OCI-LY1 (cell line): ENCODE data around the gene VIT.

Source experiments
- H2AFZ ChIP-seq: fragments of 200-600 bp; sonication (generic), shearing (Covaris generic); 2 replicates; pipeline ENCODE4 v1.6.0; 2014; ENCODE audit warnings: antibody characterized with exemption, mild to moderate bottlenecking, low read length
- H3F3A ChIP-seq: fragments of 200-600 bp; sonication (generic), shearing (Covaris generic); 2 replicates; pipeline ENCODE4 v1.6.0; 2014; ENCODE audit warnings: mild to moderate bottlenecking, antibody characterized with exemption, low read length, moderate library complexity; ENCODE audit not compliant: insufficient read depth
- H3K27ac ChIP-seq: fragments of 200-600 bp; sonication (generic); 2 replicates; pipeline ENCODE4 v1.5.1; 2014; ENCODE audit warnings: low read length, mixed run types, mild to moderate bottlenecking, low read depth; ENCODE audit not compliant: poor library complexity, severe bottlenecking
- H3K27me3 ChIP-seq: fragments of 200-600 bp; sonication (generic); 2 replicates; pipeline ENCODE4 v1.6.0; 2014; ENCODE audit warnings: antibody characterized with exemption, mild to moderate bottlenecking, low read length, moderate library complexity; ENCODE audit not compliant: insufficient read depth
- H3K36me3 ChIP-seq: fragments of 200-600 bp; sonication (generic); 2 replicates; pipeline ENCODE4 v1.6.1; 2014; ENCODE audit warnings: mild to moderate bottlenecking, antibody characterized with exemption, low read length, moderate library complexity, mixed read lengths; ENCODE audit not compliant: insufficient read depth
- H3K4me1 ChIP-seq: fragments of 200-600 bp; sonication (generic); 2 replicates; pipeline ENCODE4 v1.5.1; 2014; ENCODE audit warnings: mild to moderate bottlenecking, low read length, moderate library complexity; ENCODE audit not compliant: insufficient read depth, severe bottlenecking
- H3K4me2 ChIP-seq: fragments of 200-600 bp; sonication (generic), shearing (Covaris generic); 2 replicates; pipeline ENCODE4 v1.6.1; 2014; ENCODE audit warnings: low read length
- H3K4me3 ChIP-seq: fragments of 200-600 bp; sonication (generic); 2 replicates; pipeline ENCODE4 v1.5.1; 2014; ENCODE audit warnings: low read length, low read depth, mild to moderate bottlenecking, mixed read lengths; ENCODE audit not compliant: poor library complexity, severe bottlenecking
- H3K79me2 ChIP-seq: fragments of 200-600 bp; shearing (Covaris generic); 2 replicates; pipeline ENCODE4 v1.6.1; 2016; ENCODE audit warnings: mixed run types, low read length, mixed read lengths; ENCODE audit not compliant: insufficient read depth
- H3K9ac ChIP-seq: fragments of 200-600 bp; sonication (generic), shearing (Covaris generic); 2 replicates; pipeline ENCODE4 v1.6.1; 2014; ENCODE audit warnings: mild to moderate bottlenecking, low read length, mixed read lengths
- H3K9me2 ChIP-seq: fragments of 200-600 bp; sonication (generic), shearing (Covaris generic); 2 replicates; pipeline ENCODE4 v1.6.1; 2014; ENCODE audit warnings: low read depth, mild to moderate bottlenecking, low read length, mixed read lengths
- H3K9me3 ChIP-seq: fragments of 200-600 bp; shearing (Covaris generic); 2 replicates; pipeline ENCODE4 v1.6.1; 2014; ENCODE audit warnings: low read length, mixed read lengths
- H4K20me1 ChIP-seq: fragments of 200-600 bp; sonication (generic), shearing (Covaris generic); 2 replicates; pipeline ENCODE4 v1.6.0; 2016; ENCODE audit warnings: mild to moderate bottlenecking, low read length; ENCODE audit not compliant: insufficient read depth
- EZH2 ChIP-seq: fragments of 200-600 bp; sonication (generic), shearing (Covaris generic); IDR thresholded peaks from 2 replicates; pipeline ENCODE4 v1.8.0; 2017; ENCODE audit warnings: borderline replicate concordance, mixed run types, mild to moderate bottlenecking, antibody characterized with exemption, low read length, moderate library complexity, mixed read lengths
- TF ChIP-seq, protein P1 (sequence below): fragments of 200-600 bp; sonication (generic), shearing (Covaris generic); IDR thresholded peaks from 2 replicates; pipeline ENCODE4 v1.5.1; 2017; ENCODE audit warnings: mild to moderate bottlenecking, antibody characterized with exemption, low read length, moderate library complexity, mixed read lengths

Gene VIT

DNA sequence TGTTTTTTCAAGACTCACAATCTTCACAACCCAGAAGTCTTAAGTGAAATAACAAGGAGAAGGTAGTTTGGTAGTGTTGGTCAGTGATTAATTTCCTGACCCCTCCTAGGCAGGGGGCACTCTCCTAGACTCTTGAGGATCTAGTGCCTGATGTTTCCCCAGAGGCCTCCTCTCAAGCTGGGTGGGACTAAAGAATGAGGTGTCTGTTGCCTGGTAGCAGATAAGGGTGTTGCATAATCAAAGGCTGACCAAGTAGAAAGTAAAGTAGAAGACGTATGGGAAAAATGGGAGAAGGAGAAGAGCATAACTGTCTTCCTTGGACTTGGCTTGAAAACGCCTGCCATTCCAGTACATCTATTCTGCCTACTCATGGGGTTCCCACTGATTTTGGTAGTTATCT lies 37.8 kb downstream of the VIT start:
- no peak overlapping the region for H3K4me3 ChIP-seq
- no peak overlapping the region for H3K27ac ChIP-seq
- peaks cover 4% of the 10 kb centered on the region; the same call in 1 of the 2 replicates for H3K9me3 ChIP-seq
- no peak overlapping the region for H3K9ac ChIP-seq
- no peaks in the 10 kb centered on the region for H3F3A ChIP-seq
- H3K9me2 ChIP-seq = no peaks in the 10 kb centered on the region
- no peak overlapping the region for H3K4me2 ChIP-seq
- no peaks in the 10 kb centered on the region for H3K79me2 ChIP-seq
- H3K36me3 ChIP-seq = no peaks in the 10 kb centered on the region
- TF ChIP-seq EZH2 = no peak
- TF ChIP-seq, protein P1, sequence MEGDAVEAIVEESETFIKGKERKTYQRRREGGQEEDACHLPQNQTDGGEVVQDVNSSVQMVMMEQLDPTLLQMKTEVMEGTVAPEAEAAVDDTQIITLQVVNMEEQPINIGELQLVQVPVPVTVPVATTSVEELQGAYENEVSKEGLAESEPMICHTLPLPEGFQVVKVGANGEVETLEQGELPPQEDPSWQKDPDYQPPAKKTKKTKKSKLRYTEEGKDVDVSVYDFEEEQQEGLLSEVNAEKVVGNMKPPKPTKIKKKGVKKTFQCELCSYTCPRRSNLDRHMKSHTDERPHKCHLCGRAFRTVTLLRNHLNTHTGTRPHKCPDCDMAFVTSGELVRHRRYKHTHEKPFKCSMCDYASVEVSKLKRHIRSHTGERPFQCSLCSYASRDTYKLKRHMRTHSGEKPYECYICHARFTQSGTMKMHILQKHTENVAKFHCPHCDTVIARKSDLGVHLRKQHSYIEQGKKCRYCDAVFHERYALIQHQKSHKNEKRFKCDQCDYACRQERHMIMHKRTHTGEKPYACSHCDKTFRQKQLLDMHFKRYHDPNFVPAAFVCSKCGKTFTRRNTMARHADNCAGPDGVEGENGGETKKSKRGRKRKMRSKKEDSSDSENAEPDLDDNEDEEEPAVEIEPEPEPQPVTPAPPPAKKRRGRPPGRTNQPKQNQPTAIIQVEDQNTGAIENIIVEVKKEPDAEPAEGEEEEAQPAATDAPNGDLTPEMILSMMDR = no peak
- H4K20me1 ChIP-seq = no peaks in the 10 kb centered on the region
- peaks cover 4% of the 10 kb centered on the region; the same call in 1 of the 2 replicates for H3K27me3 ChIP-seq
- no peak overlapping the region for H2AFZ ChIP-seq
- no peaks in the 10 kb centered on the region for H3K4me1 ChIP-seq

DNA sequence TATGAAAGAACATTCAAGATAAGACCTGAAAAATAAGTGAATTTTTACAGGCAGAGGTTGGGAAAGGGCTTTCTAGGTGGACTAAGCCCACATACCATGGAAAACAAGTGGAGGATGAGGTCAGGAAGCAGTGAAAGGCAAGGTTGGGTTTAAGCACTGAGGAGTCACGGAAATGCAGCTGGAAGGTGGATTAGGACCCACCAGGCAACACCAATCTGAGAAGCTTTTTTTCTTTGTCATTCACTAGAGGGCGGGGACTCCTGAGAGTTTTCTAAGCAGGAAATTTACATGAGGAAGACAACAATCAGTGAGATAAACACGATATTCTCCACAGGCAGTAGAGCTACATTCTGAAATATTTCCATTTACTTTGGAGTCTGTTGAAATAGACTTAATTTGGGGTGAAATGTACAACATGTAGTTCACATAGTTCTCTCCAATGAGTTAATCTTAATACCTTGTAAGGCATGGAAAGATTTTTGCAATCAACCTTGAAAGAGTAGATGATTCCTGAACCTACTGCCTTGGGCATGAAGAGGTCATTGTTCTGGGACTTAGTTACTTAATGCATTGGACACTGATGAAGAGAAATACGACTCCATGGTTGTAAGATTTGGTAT lies 40.7 kb downstream of the VIT start:
- no peak overlapping the region for H2AFZ ChIP-seq
- TF ChIP-seq EZH2 = no peak
- TF ChIP-seq, protein P1 = no peak

DNA sequence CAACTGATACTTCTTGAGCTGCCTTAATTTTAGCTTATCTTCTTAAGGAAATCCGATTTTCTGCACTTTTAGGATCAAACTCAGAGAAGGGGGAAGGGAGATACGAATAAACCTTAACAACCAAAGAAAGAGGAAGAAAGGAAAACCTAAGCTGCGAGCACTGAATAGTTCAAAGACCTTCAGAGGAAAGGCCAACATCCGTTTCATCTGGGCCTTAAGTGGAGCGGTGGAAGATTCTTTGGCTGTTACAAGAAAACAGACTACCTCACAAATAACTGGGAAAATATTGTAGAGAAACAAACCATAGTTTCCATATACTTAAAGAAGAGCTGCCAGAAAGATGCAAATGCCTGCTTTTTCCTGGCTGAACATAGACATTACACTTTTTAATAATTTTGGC lies 43.6 kb downstream of the VIT start:
- Histone ChIP-seq H3K27ac (no peak overlapping the region), H3K36me3 (no peaks in the 10 kb centered on the region), H4K20me1 (no peaks in the 10 kb centered on the region), H3F3A (no peaks in the 10 kb centered on the region), H3K9me3 (no peaks in the 10 kb centered on the region), H2AFZ (no peak overlapping the region), H3K27me3 (no peaks in the 10 kb centered on the region; the same call in 1 of the 2 replicates), H3K4me1 (no peaks in the 10 kb centered on the region), H3K9ac (no peak overlapping the region), H3K4me2 (no peak overlapping the region), H3K9me2 (no peaks in the 10 kb centered on the region), H3K4me3 (no peak overlapping the region), H3K79me2 (no peaks in the 10 kb centered on the region)
- TF ChIP-seq, protein P1 = no peak
- TF ChIP-seq EZH2 = no peak

More for the DNA sequence above, 40.7 kb downstream of the VIT start:
- Histone ChIP-seq H3K79me2 (no peaks in the 10 kb centered on the region), H3K4me3 (no peak overlapping the region), H3K36me3 (no peaks in the 10 kb centered on the region), H3K9me2 (no peaks in the 10 kb centered on the region), H3K9ac (no peak overlapping the region), H3K27me3 (no peaks in the 10 kb centered on the region; the same call in 1 of the 2 replicates), H3K27ac (no peak overlapping the region), H3F3A (no peaks in the 10 kb centered on the region), H3K4me2 (no peak overlapping the region), H3K4me1 (no peaks in the 10 kb centered on the region), H3K9me3 (no peaks in the 10 kb centered on the region), H4K20me1 (no peaks in the 10 kb centered on the region)
